Jurkat, Clone E6-1 (cell line): Measurements from ENCODE around the gene CCDC179.

Experiments
- DNase-seq: peaks from one replicate; pipeline ENCODE4 v3.0.0-alpha.2; 2011; ENCODE audit warnings: low read depth, low spot score
- H3K4me3 ChIP-seq: 2 replicates; pipeline ENCODE4 v1.5.1; 2011; ENCODE audit warnings: mild to moderate bottlenecking, low read length, control low read depth, moderate library complexity

Gene CCDC179

DNA sequence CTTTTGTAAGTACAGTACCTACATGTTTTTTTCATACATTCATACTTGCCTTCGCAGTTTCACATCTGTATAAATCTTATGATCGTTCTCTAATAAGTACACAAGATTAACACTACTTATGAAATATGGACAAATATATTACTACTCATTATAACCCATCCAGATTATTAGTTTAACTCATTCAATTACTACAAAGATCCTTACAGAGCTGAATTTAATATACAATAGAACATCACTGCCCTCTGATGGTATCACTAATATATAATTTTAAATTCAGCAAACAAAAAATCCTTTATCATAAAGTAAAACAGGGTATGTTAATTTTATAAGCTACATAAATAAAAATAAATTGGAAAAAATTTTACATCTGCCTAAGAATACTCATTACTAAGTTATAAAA, 38.1 kb downstream of the CCDC179 start:
- H3K4me3 ChIP-seq, result no peak overlapping the region
- DNase-seq, result no peak

DNA sequence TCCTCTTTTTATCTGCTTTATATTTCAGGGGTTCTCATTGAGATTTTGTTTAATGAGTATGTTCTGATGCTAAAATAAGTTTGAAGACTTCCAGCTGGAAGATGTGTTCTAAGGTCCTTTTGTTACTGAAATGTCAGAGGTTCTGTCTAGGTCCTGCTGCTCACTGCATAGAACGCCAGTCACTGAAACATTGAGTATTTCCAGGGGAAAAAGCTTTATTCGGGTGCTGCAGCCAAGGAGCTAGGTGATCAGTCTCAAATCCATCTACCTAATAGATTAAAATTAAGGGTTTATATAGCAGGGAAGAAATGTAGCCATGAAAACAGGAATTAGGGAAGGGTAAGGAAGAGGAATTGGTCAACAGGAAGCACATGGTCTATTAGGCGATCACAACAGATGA, 50.4 kb downstream of the CCDC179 start:
- no peak for DNase-seq
- H3K4me3 ChIP-seq, result no peak overlapping the region

DNA sequence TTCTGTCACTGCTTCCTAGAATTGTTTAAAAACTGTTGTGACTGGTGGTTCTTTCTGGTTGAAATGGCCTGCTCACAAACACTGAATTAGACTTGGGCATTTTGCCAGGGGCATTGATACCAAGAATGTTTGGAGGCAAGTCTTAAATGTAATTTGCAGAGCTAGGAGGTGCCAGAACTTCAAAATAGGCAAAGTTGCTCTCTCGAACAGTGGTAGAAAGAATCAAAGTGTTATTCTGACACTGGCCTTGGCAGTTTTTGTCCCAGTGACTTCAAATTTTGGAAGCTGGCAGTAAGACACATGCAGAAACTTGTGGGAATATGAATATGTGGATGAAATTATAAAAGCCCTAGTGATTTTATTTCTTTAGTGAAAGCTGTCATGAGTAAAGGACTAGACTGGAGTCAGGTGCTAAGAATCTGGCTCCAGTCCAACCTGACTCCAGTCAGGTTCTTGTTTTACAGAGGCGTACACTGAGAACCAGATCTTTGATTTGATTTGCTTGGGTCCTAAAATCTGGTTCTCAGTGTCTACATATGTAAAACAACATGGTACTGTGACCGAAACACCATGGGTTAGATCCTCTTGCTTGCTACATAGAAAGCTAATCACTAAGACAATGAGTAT, 51.6 kb downstream of the CCDC179 start:
- no peak for DNase-seq
- H3K4me3 ChIP-seq, result no peak overlapping the region

DNA sequence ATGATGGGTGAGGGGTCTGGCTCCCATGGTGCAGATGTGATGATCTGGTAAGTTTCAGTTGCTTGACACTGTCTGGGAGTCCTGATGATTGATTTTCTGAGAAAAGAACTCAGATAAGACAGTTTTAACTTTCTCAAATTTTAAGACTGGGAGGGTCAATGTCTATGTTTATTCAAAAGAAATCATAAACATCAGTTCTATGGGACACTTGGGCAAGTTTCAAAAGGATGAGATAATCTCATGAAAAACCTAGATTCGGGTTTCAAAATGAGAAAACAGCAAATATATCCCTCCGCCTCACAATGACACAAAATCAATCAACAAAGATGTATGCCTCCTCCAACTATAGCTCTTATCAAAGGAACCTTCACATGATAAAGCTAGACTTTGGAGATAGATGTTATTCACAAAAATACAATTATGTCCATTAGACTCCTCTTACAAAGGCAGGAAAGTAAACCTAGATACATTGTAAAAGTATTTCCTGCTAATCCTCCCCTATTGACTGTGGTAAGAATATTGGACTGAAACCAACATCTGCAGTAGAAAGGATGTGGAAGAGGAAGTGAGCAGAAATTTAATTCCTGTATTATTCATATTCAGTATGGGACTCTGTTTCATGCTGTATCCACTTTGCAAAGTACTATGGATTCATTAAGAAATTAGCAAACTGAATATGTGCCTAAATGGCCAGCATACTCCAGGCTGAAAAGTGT, 52.3 kb downstream of the CCDC179 start:
- H3K4me3 ChIP-seq, result no peak overlapping the region
- DNase-seq, result no peak

DNA sequence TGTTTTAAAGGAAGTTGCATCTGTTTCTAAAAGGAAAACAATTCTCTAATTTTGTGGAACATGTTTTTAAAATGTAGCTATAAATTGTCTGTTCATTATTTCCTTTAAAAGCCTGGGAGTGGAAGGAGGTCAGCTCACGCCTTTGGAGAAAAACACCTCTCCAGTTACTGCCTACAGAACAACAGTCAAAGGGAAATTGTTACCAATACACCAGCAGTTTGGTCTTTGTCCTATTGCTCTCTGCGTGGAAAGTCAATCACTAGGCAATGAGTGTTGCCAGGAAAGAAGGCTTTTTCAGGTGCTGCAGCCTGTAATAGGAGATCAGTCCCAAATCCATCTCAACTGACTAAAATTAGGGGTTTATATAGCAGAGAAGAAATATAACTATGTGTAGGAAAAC, 52.9 kb downstream of the CCDC179 start:
- H3K4me3 ChIP-seq, result no peak overlapping the region
- DNase-seq, result no peak

DNA sequence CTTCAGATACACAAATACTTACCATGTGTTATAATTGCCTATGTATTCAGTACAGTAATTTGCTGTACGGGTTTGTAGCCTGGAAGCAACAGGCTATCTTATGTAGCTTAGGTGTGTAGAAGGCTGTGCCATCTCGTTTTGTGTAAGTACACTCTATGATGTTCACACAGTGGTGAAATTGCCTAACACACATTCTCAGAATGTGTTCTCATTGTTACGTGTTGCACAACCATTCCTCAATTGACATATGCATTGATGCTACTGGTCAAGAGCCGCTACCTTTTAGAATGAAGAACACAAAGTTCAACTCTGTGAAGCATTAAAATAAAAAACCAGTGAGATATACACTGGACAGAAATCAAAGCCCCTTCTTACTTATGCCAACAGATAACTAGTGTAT, 57.4 kb downstream of the CCDC179 start:
- no peak overlapping the region for H3K4me3 ChIP-seq
- DNase-seq, result no peak

DNA sequence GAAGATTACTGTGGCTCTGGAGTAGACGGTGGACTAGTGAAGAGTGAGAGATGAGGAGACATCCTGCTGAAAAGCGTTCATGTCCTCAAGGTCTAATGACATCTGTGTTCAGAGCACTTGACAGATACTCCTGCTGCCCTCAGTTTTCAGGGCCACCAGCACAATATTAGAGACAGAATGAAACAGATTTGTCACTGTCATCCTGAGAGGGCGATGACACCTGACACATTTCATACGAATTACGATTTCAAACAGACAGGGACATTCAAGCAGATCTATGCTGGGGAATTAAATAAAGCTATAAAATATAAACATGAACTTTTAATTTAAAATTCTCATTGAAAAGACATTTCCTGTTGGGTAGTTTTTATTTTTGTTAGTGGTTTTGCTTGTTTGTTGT, 59.8 kb downstream of the CCDC179 start:
- DNase-seq, result no peak
- H3K4me3 ChIP-seq, result no peak overlapping the region

DNA sequence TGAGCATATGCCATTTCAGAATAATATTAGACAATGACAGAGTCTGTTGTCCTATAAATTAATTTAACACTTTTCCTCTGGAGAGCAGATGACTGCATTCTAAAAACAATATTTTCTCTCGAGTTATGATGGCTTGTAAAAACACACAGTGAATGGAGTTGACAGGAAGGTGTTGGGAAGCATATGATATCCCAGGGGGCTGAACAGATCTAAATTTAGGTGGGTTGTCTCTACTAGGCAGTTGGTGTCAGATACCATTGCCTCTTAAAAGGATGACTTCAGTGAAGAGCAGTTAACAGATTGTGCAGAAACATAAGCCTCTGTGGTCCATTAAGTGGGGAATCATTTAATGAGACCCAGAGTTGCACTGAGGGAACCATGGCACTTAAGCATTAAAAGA, 61.4 kb downstream of the CCDC179 start:
- no peak for DNase-seq
- no peak overlapping the region for H3K4me3 ChIP-seq

DNA sequence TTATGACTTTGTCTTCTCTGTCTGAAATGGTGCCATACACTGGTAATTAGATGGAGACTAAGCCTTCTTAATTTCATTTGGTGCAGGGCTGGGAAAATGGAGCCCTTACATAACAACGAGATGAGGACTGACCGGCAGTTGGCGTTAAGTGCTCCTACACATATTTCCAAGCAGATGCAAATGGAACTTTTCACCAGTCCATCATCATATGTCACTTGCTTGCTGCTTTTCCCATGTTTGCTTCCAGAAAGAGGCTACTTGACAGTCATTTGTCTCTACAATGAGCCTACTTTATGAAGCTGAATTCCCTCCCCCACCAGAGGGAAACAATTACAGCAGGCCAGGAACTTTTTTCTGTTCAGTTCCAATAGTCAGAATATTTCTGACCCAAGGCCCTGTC, 63.2 kb downstream of the CCDC179 start:
- no peak overlapping the region for H3K4me3 ChIP-seq
- DNase-seq, result no peak
